GM12891 (cell line): ENCODE results near the gene CHCHD4.

Experiments
- POLR2A ChIP-seq: IDR thresholded peaks from 2 replicates; pipeline ENCODE4 v1.6.1; 2011; ENCODE audit warnings: low read depth, low read length, control low read depth
- POLR2AphosphoS5 ChIP-seq: IDR thresholded peaks from 2 replicates; pipeline ENCODE4 v1.6.1; 2011; ENCODE audit warnings: low read depth, low read length, control low read depth
- POU2F2 ChIP-seq: IDR thresholded peaks from 2 replicates; pipeline ENCODE4 v1.6.1; 2011; ENCODE audit warnings: low read depth, mild to moderate bottlenecking, control low read depth, low read length, moderate library complexity
- TAF1 ChIP-seq: IDR thresholded peaks from 2 replicates; pipeline ENCODE4 v1.6.1; 2011; ENCODE audit warnings: low read depth, low read length, control low read depth

GRCh38 chr3:14169435-14169834, 44.8 kb upstream of the CHCHD4 start:
- TF ChIP-seq POLR2A (no peak), POLR2AphosphoS5 (no peak), POU2F2 (no peak), TAF1 (no peak)
